ENCODE results near the gene RBM45.
"Not testable (repeated sequence)": the region's sequence is repeated elsewhere in the genome, so short reads cannot be mapped to it uniquely, and the experiment has no call there.

Gene RBM45

GRCh38 chr2:178109813-178110212 is 2.4 kb upstream of the RBM45 start:
- DNase-seq: peak; percentile 84

DNA sequence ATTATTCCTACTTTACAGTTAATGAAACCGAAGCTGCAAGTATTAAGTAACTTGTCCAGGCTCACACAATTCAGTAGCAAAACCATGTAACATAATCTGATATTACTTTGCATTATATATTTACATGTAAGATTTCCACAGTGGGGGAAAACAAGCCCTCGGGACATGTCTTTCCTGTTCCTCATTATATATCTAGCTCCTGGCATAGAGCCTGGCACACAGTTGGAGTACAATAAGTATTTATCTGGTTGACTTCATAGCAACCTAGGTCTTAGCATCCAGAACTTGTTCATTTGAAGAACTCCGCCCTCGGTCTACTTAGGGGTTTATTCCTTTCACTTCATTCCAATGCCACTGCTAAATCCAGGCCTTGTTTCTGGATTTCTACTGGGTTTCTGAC is 1.6 kb upstream of the RBM45 start:
- no peak for DNase-seq

DNA sequence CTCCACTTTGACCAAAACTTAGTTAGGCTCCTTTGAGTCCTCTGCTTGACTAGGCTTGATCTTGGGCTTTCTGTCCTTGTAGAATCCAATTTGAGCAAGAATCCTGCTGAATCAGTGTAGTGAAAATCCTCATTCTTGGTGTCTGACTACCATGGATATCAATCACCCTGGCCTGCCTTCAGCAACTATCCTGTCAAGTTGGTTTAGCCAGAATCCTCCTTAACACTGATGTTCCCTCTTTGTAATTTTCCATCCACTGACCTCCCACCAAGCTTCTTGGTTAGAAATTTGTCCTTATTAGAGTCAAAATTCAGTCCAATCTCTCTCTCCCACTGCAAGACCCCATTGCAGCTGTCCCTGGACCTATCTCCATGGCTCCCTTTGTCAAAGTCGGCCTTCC is 494 bp upstream of the RBM45 start:
- no peak for DNase-seq

- DNase-seq: no peak
These were observed 2.2 kb downstream of the RBM45 start for GRCh38 chr2:178114462-178114861.

GRCh38 chr2:178115271-178115670 is 3.0 kb downstream of the RBM45 start:
- DNase-seq: no peak

DNA sequence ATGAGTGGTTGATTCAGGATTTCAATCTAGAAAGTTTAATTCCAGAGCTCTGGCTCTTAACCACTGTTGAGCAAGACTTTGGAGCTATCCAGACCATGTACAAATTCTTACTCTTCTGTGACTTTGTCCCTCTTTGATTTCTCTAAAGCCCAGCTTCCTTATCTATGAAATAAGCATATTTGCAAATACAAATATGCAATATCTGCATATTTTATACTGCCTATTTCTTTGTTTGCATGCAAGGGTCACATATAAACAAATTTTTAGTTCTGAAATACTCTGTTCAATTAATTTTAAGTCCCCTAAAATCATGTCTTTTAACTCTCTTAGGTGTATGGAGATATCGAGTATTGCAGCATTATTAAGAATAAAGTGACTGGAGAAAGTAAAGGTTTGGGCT is 5.5 kb downstream of the RBM45 start:
- no peak for DNase-seq

DNA sequence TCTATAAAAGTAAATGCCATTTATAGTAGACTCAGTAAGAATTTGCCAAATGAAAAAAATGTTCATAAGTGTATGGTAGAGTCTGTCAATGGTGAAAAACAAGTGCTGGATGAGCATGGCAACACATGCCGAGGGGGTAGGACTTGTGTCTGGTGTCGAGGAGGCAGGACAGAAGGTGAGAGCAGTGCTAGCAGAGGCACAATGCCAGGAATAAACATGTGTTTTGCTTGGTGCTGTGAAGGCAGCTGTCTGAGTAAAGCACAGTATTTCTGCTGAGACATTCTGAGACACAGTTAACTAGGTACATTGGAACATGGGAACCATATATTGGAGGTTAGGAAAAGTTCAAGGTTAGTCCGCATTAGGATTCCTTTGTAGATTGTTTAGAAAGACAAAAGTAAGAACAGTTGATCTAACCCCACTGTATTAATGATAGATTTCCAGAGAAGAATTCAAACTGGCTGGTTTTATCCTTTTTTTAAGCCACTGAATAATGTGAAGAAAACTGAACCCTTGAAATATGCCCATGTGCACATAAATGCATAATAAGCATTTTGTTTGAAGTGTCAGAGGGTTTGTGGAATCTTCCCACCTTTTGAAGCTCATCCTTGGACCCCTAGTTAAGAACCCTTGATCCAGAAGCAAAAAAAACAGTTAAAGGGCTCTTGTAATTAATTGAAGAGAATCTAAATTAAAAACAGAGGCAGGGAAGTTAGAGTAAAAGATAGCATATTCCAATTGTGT is 7.1 kb downstream of the RBM45 start:
- no peak for DNase-seq

DNA sequence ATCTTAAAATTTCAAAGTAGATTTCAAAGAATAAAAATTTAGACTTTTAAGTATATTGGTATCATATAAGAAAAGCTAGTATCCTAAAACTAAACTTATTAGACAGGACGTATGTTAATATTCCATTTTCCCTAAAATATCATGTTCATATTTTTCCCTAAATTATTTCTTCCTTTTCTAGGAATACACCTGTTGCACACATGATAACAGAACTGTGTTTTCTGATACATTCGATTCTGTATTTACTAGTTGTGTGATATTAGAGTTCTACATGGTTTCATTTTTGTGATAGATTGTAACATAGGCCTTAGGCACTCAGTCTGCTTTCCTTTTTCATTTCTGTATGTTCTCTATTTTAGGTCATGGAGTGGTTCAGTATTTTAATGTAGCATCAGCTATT is 10.9 kb downstream of the RBM45 start:
- no peak for DNase-seq

DNA sequence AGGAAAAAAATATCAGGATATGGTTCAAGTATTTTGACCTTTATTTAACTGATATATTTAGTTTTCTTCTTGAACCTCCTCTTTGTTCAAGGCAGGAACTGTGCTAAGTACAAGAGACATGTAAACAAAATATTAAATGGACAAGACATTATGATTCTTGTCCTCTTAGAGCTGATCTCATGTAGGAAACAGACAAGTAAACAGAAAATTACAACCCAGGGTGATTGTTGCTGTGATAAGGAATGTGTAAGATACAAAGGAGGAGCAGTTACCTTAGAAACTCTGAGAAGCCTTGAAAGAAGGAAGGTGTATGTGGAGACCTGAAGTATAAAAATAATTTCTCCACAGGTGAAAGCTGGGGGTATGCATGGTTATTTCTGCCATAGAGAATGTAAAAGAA is 12.9 kb downstream of the RBM45 start:
- DNase-seq: no peak

DNA sequence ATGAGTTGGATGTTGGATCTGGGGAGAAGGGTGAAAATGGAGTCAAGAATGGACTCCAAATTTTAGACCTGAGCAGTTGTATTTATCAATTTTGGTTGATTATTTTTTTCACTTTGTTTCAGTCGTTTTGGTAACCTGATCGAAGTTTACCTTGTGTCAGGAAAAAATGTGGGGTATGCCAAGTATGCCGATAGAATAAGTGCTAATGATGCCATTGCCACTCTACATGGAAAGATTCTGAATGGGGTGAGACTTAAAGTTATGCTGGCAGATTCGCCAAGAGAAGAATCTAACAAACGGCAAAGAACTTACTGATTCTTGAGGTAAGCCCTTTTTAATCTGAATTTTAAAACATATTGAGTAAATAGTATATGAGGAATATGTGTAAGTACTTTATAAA is 13.6 kb downstream of the RBM45 start:
- DNase-seq: no peak

GRCh38 chr2:178128836-178129630 is 16.8 kb downstream of the RBM45 start:
- DNase-seq: no peak

DNA sequence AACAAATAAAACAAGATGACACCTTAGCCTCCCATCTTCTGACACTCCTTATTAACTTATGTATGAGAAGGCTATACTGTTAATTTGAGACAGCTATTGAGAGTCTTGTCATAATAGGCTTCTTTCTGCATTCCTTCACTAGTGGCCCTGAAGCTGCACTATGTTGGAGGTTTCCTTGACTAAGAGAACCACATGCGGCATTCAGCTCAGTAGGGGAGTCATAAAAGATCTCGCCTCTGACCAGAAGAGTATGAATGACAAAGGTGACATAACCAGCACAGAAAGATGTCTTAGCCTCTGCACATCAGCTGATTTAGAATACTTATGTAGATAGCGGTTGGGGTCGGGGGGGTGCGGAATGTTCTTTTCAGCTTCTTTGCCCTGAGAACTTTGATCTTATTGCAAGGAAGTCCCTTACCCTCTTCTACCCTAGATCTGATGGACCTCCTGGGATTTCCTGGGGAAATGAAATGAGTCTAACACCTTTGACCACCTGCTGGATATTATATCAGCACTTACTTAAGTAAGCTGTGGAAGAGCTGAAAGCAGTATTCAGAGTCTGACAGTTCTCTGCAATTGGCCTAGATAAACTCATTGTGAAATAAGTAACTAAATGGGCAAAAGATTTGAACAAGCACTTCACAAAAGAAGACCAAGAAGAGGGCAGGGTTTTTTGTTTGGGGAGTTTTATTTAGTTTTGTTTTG is 24.2 kb downstream of the RBM45 start:
- DNase-seq: no peak

GRCh38 chr2:178142274-178143065 is 30.2 kb downstream of the RBM45 start:
- DNase-seq: no peak

- no peak for DNase-seq
These were observed 31.2 kb downstream of the RBM45 start for GRCh38 chr2:178143481-178143880.

DNA sequence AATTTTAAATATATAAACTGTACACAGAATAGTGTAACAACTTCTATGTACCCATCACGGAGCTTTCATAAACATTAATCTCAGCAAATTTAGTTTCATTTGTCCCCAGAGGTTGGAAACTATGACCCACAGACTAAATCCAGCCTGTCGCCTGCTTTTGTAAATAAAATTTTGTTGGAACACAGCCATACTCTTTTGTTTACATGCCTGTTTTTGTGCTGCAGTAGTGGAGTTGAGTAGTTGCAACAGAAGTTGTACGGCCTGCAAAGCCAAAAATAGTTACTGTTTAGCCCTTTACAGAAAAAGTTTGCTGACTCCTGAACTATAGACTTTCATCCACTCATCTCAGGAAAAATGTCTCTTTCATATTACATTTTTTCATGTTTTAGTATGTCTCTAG is 39.8 kb downstream of the RBM45 start:
- no peak for DNase-seq

DNA sequence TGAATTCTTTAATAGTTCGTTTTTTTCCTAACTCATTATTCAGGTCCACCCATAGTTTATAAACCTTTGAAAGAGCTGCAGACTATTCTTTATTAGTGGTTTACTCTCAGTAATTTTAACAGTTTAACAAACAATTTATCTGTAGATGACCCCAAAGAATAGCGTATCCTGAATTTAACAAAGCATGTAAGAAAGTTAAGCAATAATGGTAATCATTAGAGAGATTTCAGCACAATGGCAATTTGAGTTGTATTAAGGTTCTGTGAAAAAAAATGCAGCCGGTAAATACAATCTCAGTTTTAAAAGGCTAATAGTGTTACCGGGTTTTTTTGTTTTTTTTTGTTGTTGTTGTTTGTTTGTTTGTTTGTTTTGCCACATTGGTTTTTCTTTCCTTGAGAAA is 40.3 kb downstream of the RBM45 start:
- no peak for DNase-seq

DNA sequence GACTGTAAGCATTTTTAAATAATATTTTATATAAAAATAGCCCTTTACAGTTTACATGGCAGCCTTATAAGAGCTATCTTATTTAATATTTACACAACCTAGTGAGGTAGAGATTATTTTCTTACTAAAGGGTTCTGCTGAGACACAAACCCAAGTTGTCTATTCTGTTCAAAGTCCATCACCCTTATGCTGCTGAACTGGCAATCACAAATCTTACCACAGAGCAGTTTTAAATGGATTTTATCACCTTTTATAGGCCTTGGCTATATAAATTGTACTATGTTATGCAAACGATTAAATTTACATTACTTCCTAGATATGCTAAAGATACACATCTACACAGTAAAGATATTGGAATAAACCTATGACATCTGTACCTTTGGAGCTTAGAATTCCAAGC is 40.7 kb downstream of the RBM45 start:
- DNase-seq: no peak

DNA sequence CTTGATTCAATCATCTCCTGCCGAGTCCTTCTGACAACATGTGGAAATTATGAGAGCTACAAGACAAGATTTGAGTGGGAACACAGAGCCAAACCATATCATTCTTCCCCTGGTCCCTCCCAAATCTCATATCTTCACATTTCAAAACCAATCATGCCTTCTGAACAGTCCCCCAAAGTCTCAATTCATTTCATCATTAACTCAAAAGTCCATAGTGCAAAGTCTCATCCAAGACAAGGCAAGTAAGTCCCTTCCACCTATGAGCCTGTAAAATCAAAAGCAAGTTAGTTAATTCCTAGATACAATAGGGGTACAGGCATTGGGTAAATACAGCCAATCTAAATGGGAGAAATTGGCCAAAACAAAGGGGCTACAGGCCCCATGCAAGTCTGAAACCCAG is 41.6 kb downstream of the RBM45 start:
- not testable (repeated sequence) for DNase-seq

- DNase-seq: no peak
These were observed 43.3 kb downstream of the RBM45 start for GRCh38 chr2:178155524-178155923.

DNA sequence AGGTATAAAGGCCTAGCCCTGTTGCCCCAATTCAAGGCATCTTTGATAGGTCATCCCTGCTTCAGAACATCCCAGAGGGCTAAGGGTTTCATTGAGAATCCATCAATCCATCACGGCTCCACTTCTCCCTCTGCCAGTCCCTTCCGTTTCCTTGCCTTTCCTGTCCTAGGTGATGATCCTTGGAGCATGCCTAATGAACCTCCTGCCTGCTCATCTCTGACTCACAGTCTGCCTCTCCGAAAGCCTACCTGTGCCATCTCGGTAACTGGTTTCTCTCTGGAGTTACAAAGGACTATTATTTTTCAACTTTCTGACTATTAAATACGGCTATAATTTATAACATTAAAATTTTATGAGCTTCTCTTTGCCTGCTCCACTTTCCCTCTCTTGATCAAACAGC is 45.3 kb downstream of the RBM45 start:
- no peak for DNase-seq

- DNase-seq: no peak
These were observed 47.7 kb downstream of the RBM45 start for GRCh38 chr2:178159966-178160365.

- no peak for DNase-seq
These were observed 48.4 kb downstream of the RBM45 start for GRCh38 chr2:178160601-178161000.

GRCh38 chr2:178163395-178163794 is 51.2 kb downstream of the RBM45 start:
- DNase-seq: no peak

Data from hematopoietic multipotent progenitor cell treated with erythropoietin and hydrocortisone succinate and interleukin-3 and kit ligand, for 4 days (in vitro differentiated cells).